ENCODE measurements around the gene ELP2.

DNA sequence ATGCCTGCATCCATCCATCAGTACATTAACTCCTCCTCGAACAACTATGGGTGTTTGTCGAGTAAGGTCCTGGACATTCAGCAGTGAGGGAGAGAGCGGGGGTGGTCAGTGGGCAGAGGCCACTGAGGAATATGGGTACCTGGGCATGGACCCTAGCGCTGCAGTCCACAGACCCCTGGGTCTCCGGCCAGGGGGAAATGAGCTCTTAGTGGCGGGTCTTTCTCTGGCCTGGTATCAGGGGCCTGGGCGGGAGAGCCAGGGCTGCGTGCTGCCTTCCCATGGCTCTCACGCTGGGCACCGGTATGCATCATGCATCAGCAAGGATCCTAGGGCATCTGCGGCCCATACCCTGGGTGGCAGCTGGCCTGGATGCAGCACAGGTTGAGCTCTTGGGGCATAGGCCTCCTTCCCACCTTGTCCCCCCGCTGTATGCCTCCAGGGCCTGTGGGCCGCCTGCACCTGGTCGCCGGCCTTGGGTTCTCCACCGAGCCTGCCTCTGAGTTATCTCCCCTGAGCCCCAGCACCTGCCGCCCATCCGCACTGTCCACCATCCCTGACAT, 56.3 kb downstream of the ELP2 start:
- no peak for TF ChIP-seq POLR2A (IDR thresholded peaks at IDR 0.05)
- TF ChIP-seq, protein P1, sequence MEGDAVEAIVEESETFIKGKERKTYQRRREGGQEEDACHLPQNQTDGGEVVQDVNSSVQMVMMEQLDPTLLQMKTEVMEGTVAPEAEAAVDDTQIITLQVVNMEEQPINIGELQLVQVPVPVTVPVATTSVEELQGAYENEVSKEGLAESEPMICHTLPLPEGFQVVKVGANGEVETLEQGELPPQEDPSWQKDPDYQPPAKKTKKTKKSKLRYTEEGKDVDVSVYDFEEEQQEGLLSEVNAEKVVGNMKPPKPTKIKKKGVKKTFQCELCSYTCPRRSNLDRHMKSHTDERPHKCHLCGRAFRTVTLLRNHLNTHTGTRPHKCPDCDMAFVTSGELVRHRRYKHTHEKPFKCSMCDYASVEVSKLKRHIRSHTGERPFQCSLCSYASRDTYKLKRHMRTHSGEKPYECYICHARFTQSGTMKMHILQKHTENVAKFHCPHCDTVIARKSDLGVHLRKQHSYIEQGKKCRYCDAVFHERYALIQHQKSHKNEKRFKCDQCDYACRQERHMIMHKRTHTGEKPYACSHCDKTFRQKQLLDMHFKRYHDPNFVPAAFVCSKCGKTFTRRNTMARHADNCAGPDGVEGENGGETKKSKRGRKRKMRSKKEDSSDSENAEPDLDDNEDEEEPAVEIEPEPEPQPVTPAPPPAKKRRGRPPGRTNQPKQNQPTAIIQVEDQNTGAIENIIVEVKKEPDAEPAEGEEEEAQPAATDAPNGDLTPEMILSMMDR (IDR thresholded peaks at IDR 0.05): no peak

Data from adrenal gland (tissue), 5 donors.